ENCODE data around the gene OLA1. TPM values are rescaled to one million over a fixed set of nuclear protein-coding genes. Genes with fewer than 3 reads are reported as not detected.

The OLA1 gene
- total RNA-seq = 85.8 and 106 TPM in 2 replicates

GRCh38 chr2:174248187-174248997 is at the start of gene OLA1:
Gene OLA1, minus strand, starts transcription at chr2:174248532. Its CDS starts 1,717 bp downstream, at chr2:174246815.

Small RNA genes lying within 50 kb of the gene (small RNA-seq; reads per million reads assigned to genes)
- gene RF00019 (ENCODE audit: low replicate concordance) = not detected

Other genes starting within 250 kb of the OLA1 start
- gene SP9, start 86.4 kb upstream of the OLA1 start, total RNA-seq = 0.14 TPM in 1 of 2 replicates, not detected in the other
- 19.3 and 22.6 TPM in 2 replicates for gene SCRN3, start 147.2 kb upstream of the OLA1 start, total RNA-seq
- 1.6 and 5.0 TPM in 2 replicates for gene GPR155, start 238.5 kb upstream of the OLA1 start, total RNA-seq

All from placental pericyte (primary cell).